Transverse colon (tissue), 4 donors: Measurements from ENCODE around the gene RHCG. TPM values are rescaled to one million over a fixed set of nuclear protein-coding genes. Genes with fewer than 3 reads are reported as not detected.

Experiments
- DNase-seq: peaks from one replicate; pipeline ENCODE4 v3.0.0-alpha.2; 2019
- H3K27ac ChIP-seq, 4 donors: fragments of 200-600 bp; sonication (generic); 2 replicates each; pipeline ENCODE4 v1.5.1; 2016 to 2018; ENCODE audit warnings: inconsistent platforms in 4 of 4
- H3K27me3 ChIP-seq: fragments of 200-600 bp; sonication (generic); 2 replicates; pipeline ENCODE4 v1.5.1; 2017; ENCODE audit warnings: inconsistent platforms
- H3K36me3 ChIP-seq, 4 donors: fragments of 200-600 bp; sonication (generic); 2 replicates each; pipeline ENCODE4 v1.5.1; 2017 to 2019; ENCODE audit warnings: inconsistent platforms in 4 of 4
- H3K4me1 ChIP-seq, 4 donors: fragments of 200-600 bp; sonication (generic); 2 replicates each; pipeline ENCODE4 v1.5.1; 2017 to 2020; ENCODE audit warnings: inconsistent platforms in 4 of 4
- H3K4me3 ChIP-seq, 4 donors: fragments of 200-600 bp; sonication (generic); 1 replicate in 1 of 4; 2 replicates in 3 of 4; pipeline versions ENCODE4 v1.5.1 to v1.6.1; 2017 to 2019; ENCODE audit warnings: inconsistent platforms in 4 of 4
- H3K9me3 ChIP-seq, 2 donors: fragments of 200-600 bp; sonication (generic); 2 replicates each; pipeline ENCODE4 v1.5.1; 2017 to 2019; ENCODE audit warnings: inconsistent platforms in 2 of 2
- EP300 ChIP-seq: sonication (generic); formaldehyde crosslinking; IDR thresholded peaks from one replicate; pipeline ENCODE4 v1.6.1; 2017; ENCODE audit warnings: antibody characterized with exemption, low read depth
- POLR2A ChIP-seq: fragments of 450-650 bp; IDR thresholded peaks from one replicate; pipeline ENCODE4 v1.6.1; 2016; ENCODE audit warnings: antibody characterized with exemption, mild to moderate bottlenecking, moderate library complexity
- POLR2AphosphoS5 ChIP-seq, 3 donors: sonication (generic); formaldehyde crosslinking; IDR thresholded peaks; one replicate each; pipeline ENCODE4 v1.6.1; 2016; ENCODE audit warnings: antibody characterized with exemption in 3 of 3
- WGBS, 2 donors: methylation state at CpG; one replicate each; pipeline ENCODE4 v1.1.5; 2018; ENCODE audit warnings: low coverage in 1 of 2; 5-methylcytosine and 5-hydroxymethylcytosine counted together
- in situ Hi-C, 4 donors: fragments of 200-750 bp; cut with MboI; loops; one replicate each; pipeline versions ENCODE4 v1.15.0 to v1.15.1; 2017; ENCODE audit warnings: low sequenced_read_pairs in 3 of 4, low pct_ligation_motif_present in 1 of 4, low pct_unique_long_range_greater_than_20kb in 1 of 4
- intact Hi-C: fragments of 100-400 bp; cut with DNase I; formaldehyde crosslinking; loops from one replicate; pipeline ENCODE4 v1.15.1; 2023; ENCODE audit warnings: low total_unique reads
- total RNA-seq, 4 donors: library from RNA; depleted of rRNA; stranded (reverse); fragments of >200 nt; gene quantifications; one replicate each; pipeline ENCODE4 v1.1.0, GENCODE V29; 2016
- TF ChIP-seq, protein P1 (sequence below), 5 experiments: fragments of 200-600 bp in 3 of 5; fragments of 450-650 bp in 2 of 5; sonication (generic) in 3 of 5; IDR thresholded peaks; 1 replicate in 2 of 5; 2 replicates in 3 of 5; pipeline ENCODE4 v1.5.1; 2016 to 2017; ENCODE audit warnings: antibody characterized with exemption in 5 of 5, inconsistent platforms in 3 of 5, mild to moderate bottlenecking in 2 of 5, moderate library complexity in 1 of 5

Gene RHCG
- total RNA-seq, 4 donors from 2014 or later: 0.41 TPM; not detected in 3

DNA sequence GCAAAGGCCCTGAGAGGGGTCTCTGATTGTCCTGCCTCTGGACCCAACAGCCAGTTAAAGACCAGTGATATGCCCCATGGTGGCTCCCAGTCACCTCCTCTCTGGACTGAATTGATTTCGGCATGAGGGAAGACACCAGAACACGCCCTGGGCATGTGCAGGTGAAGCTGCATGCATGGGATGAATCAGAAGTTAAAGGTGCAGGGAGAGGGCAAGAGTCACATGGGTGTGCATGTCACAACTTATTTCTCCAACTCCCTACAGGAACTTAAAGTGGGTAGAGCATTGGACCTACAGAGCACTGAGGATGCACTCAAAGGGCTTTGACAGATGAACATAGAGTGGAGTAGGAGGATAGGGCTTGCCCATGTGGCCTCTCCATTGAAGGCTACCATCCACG is 16.9 kb upstream of the RHCG start:
- no peak for TF ChIP-seq POLR2A
- no peak for TF ChIP-seq EP300
- TF ChIP-seq POLR2AphosphoS5 (IDR thresholded peaks at IDR 0.05): no peak
- TF ChIP-seq, protein P1, sequence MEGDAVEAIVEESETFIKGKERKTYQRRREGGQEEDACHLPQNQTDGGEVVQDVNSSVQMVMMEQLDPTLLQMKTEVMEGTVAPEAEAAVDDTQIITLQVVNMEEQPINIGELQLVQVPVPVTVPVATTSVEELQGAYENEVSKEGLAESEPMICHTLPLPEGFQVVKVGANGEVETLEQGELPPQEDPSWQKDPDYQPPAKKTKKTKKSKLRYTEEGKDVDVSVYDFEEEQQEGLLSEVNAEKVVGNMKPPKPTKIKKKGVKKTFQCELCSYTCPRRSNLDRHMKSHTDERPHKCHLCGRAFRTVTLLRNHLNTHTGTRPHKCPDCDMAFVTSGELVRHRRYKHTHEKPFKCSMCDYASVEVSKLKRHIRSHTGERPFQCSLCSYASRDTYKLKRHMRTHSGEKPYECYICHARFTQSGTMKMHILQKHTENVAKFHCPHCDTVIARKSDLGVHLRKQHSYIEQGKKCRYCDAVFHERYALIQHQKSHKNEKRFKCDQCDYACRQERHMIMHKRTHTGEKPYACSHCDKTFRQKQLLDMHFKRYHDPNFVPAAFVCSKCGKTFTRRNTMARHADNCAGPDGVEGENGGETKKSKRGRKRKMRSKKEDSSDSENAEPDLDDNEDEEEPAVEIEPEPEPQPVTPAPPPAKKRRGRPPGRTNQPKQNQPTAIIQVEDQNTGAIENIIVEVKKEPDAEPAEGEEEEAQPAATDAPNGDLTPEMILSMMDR (IDR thresholded peaks at IDR 0.05): no peak
- Histone ChIP-seq H3K4me3 (no peak overlapping the region), H3K27ac (no peak overlapping the region), H3K4me1 (no peaks in the 10 kb centered on the region), H3K36me3 (no peaks in the 10 kb centered on the region), H3K9me3 (no peaks in the 10 kb centered on the region), H3K27me3 (peaks cover 9% of the 10 kb centered on the region)
- in situ Hi-C loops: no loop called here
- WGBS, 2 donors: 77% methylated on average over 3 of the region's 3 CpGs; no CpG with 5 or more reads in 1 of the 2 donors
- DNase-seq: no peak
- intact Hi-C loops: no loop called here

DNA sequence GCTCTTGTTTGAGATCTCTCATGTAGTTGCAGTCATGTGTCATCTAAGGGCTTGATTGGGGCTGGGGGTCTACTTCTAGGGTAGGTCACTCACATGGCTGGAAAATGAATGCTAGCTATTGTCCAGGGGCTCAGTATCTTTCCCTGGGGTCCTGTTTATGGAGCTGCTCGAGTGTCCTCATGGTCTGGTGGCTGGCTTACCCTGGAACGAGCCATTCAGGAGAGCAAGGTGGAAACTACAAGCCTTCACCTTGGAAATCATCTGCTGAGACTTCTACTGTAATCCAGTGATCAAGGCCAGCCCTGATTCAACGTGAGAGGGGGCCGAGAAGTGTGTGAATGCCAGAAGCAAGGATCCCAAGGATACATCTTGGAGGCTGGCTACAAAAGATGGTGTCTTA is 16.2 kb upstream of the RHCG start:
- no peaks in the 10 kb centered on the region for H3K4me1 ChIP-seq
- H3K36me3 ChIP-seq: no peaks in the 10 kb centered on the region

DNA sequence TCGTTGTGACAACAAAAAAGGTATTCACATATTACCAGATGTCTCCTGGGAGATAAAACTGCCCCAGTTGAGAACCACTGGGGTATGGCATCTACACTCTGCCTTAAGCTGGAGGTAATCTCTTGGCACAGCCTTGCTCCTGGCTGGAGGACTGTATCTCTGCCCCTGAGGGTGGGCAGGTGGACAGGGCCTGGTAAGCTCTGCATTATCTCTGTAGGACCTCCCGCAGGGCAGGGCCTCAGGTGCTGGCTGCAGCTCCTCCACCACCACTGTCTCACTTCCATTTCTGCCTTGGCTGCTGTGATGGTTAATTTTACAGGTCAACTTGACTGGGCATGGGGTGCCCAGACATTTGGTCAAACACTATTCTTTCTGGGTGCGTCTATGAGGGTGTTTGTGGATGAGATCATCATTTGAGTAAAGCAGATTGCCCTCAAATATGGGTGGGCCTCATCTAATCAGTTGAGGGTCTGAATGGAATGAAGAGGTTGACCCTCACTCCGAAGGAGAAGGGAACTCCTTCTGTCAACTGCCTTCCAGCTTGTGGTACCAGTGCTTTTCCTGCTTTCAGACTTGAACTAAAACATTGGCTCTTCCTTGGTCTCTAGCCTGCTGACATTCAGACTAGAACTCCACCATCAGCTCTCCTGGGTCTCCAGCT is 9.8 kb upstream of the RHCG start:
- 75% methylated on average over 4 of the region's 4 CpGs; no CpG with 5 or more reads in 1 of the 2 donors for WGBS, 2 donors
- DNase-seq: no peak
- intact Hi-C loops (no loop called here), in situ Hi-C loops (no loop called here)
- H3K4me1 ChIP-seq: no peaks in the 10 kb centered on the region
- H3K36me3 ChIP-seq: no peaks in the 10 kb centered on the region
- TF ChIP-seq EP300 (no peak), POLR2A (no peak), POLR2AphosphoS5 (IDR thresholded peaks at IDR 0.05) (no peak)
- TF ChIP-seq, protein P1 (IDR thresholded peaks at IDR 0.05): no peak
- H3K27me3 ChIP-seq: peaks cover 3% of the 10 kb centered on the region
- no peaks in the 10 kb centered on the region for H3K9me3 ChIP-seq
- H3K27ac ChIP-seq: no peak overlapping the region
- no peak overlapping the region for H3K4me3 ChIP-seq

More for the DNA sequence above, 16.2 kb upstream of the RHCG start:
- Histone ChIP-seq H3K4me3 (no peak overlapping the region), H3K27me3 (peaks cover 9% of the 10 kb centered on the region), H3K27ac (no peak overlapping the region), H3K9me3 (no peaks in the 10 kb centered on the region)
- in situ Hi-C loops (no loop called here), intact Hi-C loops (no loop called here)
- TF ChIP-seq POLR2AphosphoS5 (IDR thresholded peaks at IDR 0.05) (no peak), EP300 (no peak), POLR2A (no peak)
- TF ChIP-seq, protein P1 (IDR thresholded peaks at IDR 0.05): no peak
- DNase-seq: no peak
- WGBS, 2 donors: 63% methylated on average over 4 of the region's 4 CpGs; no CpG with 5 or more reads in 1 of the 2 donors

DNA sequence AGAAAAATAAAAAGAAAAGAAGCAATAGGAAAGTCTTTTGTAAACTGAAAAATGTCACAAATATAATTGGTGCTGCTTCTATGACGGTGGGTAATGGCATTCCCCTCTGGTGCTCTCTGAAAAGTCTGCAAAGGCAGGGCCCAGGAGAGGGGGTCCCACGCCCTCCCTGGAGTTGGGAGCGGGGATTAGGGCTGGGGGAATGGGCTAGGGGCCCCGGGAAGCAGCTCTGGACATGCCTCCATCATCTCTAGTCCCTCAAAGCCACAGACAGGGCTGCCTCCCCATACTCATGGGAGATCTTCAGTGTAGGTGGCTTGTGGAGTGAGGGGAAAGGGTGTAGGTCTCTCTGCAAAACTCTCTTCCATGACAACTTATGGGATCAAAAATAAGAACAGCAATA is 7.8 kb upstream of the RHCG start:
- Histone ChIP-seq H3K36me3 (no peaks in the 10 kb centered on the region), H3K4me3 (no peak overlapping the region), H3K4me1 (no peaks in the 10 kb centered on the region), H3K27ac (no peak overlapping the region), H3K27me3 (peaks cover 7% of the 10 kb centered on the region), H3K9me3 (no peaks in the 10 kb centered on the region)
- 65% methylated on average over 4 of the region's 4 CpGs; no CpG with 5 or more reads in 1 of the 2 donors for WGBS, 2 donors
- intact Hi-C loops: no loop called here
- TF ChIP-seq POLR2A (no peak), EP300 (no peak), POLR2AphosphoS5 (IDR thresholded peaks at IDR 0.05) (no peak)
- TF ChIP-seq, protein P1 (IDR thresholded peaks at IDR 0.05): no peak
- DNase-seq: no peak
- in situ Hi-C loops: no loop called here
